ENCODE data around the gene CATSPER3.

DNA sequence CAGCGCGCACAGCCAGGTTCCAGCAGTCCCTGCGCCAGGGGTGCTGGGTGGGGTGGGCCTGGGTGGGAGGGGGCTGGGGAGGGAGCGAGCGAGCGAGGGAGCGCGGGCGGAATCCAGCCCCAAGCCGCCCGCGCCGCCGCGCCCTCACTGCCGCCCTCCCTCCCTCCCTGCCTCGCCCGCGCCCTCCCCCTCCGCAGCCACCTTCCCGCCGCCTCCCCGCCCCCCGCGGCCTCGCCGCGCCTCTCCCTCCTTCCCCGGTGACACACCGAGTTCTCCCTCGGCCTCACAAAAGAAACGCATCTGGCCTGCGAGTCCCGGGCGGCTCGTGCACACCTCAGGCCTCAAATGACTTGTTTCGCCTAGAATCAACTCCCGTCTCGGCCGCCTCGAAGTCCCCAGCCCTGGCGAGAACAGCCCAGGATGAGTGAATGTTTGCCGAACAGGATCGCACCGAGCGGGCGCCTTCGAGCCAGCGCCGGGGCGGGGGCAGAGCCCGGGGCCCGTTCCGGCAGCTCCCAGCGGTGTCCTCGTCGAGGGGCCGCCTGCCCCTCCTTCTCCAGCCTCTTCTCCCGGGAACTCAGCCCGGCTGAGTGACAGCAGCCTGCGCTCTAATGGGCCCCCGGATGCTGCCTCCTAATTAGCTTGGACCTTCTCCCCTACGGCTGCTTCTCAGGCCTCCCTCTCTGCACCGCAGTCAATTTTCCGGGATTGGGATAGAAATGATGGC lies 66.7 kb downstream of the CATSPER3 start:
- TF ChIP-seq, protein P1, sequence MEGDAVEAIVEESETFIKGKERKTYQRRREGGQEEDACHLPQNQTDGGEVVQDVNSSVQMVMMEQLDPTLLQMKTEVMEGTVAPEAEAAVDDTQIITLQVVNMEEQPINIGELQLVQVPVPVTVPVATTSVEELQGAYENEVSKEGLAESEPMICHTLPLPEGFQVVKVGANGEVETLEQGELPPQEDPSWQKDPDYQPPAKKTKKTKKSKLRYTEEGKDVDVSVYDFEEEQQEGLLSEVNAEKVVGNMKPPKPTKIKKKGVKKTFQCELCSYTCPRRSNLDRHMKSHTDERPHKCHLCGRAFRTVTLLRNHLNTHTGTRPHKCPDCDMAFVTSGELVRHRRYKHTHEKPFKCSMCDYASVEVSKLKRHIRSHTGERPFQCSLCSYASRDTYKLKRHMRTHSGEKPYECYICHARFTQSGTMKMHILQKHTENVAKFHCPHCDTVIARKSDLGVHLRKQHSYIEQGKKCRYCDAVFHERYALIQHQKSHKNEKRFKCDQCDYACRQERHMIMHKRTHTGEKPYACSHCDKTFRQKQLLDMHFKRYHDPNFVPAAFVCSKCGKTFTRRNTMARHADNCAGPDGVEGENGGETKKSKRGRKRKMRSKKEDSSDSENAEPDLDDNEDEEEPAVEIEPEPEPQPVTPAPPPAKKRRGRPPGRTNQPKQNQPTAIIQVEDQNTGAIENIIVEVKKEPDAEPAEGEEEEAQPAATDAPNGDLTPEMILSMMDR (IDR thresholded peaks at IDR 0.05) = no peak
- TF ChIP-seq EP300 (IDR thresholded peaks at IDR 0.05) = no peak

Measured in ovary (tissue), 3 donors.